Breast epithelium (tissue), 3 donors: ENCODE measurements around the gene CENPC.

Experiments used
- POLR2A ChIP-seq: fragments of 450-650 bp; IDR thresholded peaks from one replicate; pipeline ENCODE4 v1.6.1; 2016; ENCODE audit warnings: antibody characterized with exemption, mild to moderate bottlenecking, moderate library complexity
- TF ChIP-seq, protein P1 (sequence below), 3 donors: fragments of 450-650 bp; IDR thresholded peaks; one replicate each; pipeline ENCODE4 v1.5.1; 2016 to 2017; ENCODE audit warnings: antibody characterized with exemption in 3 of 3, mild to moderate bottlenecking in 3 of 3, moderate library complexity in 3 of 3

DNA sequence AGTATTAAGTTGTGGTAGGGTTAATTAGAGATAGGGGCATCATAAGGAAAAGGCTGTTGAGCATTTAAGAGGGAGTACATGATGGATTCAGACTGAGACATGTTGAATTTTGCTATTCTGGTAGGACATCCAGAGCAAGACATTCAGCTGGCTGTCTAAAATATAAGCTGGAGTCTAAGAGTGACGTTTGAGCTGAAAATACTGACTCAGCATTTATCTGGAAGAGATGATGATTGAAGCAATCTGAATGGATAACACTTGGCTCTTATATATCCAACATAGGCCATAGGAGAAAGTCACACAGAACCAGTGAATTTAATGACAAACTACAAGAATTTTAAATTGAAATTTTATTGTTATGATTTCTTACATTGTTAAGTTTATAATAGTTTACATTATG is 114.3 kb downstream of the CENPC start:
- TF ChIP-seq, protein P1, sequence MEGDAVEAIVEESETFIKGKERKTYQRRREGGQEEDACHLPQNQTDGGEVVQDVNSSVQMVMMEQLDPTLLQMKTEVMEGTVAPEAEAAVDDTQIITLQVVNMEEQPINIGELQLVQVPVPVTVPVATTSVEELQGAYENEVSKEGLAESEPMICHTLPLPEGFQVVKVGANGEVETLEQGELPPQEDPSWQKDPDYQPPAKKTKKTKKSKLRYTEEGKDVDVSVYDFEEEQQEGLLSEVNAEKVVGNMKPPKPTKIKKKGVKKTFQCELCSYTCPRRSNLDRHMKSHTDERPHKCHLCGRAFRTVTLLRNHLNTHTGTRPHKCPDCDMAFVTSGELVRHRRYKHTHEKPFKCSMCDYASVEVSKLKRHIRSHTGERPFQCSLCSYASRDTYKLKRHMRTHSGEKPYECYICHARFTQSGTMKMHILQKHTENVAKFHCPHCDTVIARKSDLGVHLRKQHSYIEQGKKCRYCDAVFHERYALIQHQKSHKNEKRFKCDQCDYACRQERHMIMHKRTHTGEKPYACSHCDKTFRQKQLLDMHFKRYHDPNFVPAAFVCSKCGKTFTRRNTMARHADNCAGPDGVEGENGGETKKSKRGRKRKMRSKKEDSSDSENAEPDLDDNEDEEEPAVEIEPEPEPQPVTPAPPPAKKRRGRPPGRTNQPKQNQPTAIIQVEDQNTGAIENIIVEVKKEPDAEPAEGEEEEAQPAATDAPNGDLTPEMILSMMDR (IDR thresholded peaks at IDR 0.05): no peak
- no peak for TF ChIP-seq POLR2A
